ENCODE measurements around the gene SELENOK.
"Not testable (repeated sequence)": the region's sequence is repeated elsewhere in the genome, so short reads cannot be mapped to it uniquely, and the experiment has no call there.

SELENOK gene

DNA sequence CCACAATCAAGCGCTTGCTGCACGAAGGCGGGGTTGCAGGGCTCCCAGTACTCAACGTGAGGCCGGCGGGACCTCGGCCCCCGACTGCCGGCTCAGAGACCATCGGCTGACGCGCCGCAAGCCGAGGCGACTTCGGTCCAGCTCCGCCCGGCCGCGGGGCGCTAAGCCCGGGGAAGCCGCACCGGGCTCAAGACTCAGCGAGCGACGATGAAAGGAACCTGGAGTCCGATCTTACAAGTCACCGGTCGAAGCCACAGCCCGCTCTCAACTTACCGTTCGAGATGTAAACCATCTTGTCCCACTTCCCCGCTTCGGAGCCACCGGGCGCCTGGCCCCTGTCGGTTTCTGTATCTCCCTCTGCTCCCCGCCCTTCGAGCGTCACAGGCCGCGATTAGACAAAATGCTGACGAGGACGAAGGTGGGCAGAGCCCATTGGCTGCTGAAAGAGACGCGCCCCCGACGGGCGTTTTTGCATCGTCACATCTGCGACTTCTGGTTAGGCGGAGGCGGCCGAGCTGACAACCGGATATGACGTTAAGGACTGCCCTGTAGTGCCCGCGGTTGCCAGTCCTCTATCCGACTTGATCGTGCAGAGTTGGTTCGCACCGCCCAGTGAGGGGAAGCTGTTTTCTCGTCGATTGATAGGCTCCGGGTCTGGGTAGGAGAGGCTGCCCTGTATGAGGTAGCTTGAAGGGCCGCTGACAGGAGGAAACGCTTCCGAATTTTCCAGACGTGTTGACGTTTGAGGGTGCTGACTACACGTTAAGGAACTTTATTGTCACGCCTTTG is at the start of gene SELENOK:
Gene SELENOK (minus strand): TSS at position 363 of the 789 bp plus-strand sequence.
- DNase-seq (ENCODE audit: low read depth in 2 of 2) = peak; percentile 91 to 94

DNA sequence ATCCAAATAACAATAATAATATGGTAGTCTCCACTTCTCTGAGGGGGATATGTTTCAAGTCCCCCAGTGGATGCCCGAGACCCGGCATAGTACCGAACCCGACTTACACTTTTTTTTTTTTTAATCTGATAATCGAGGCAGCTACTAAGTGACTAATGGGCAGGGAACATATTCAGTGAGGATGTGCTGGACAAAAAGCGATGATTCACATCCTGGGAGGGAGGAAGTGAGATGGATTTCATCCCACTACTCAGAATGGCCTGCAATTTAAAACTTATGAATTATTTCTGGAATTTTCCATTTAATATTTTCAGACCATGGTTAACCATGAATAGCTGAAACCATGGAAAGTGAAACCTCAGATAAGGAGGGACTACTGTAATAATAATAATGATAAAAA is 49.5 kb upstream of the SELENOK start:
- no peak for DNase-seq (ENCODE audit: low read depth in 2 of 2)

DNA sequence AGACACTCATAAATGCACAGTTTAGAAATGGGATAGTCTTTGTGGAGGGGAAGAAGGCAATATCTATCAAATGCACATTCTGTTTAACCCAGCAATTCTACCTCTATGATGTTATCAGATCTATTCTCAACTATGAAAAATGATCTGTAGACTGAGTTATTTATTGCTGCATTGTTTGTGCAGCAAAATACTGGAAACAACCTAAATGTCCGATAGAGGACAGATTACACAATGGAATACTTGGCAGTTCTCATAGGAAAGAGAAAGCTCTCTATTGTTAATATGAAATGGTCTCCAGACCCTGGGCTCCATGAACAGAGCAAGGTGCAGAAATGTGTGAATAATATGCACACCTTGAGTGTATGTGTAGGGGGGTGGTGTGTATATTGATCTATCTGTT is 49.0 kb upstream of the SELENOK start:
- no peak for DNase-seq (ENCODE audit: low read depth in 2 of 2)

DNA sequence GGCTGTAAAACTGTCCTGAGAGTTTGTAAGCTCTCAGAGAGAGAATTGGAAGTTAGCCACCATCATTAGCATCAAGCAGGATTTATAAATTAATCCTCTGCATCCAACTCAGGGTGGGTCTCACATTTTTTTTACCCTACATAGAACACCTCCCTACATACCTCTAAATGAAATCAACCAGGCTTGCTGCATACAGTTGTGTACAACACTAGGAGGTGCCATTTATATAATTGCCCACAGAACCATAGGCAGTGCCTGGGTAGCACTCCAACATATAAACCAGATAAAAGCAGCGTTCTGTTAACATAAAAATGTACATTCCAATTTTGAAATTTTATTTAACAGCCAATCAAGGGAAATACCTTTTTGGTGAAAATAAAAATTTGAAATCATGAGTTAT is 48.2 kb upstream of the SELENOK start:
- no peak for DNase-seq (ENCODE audit: low read depth in 2 of 2)

DNA sequence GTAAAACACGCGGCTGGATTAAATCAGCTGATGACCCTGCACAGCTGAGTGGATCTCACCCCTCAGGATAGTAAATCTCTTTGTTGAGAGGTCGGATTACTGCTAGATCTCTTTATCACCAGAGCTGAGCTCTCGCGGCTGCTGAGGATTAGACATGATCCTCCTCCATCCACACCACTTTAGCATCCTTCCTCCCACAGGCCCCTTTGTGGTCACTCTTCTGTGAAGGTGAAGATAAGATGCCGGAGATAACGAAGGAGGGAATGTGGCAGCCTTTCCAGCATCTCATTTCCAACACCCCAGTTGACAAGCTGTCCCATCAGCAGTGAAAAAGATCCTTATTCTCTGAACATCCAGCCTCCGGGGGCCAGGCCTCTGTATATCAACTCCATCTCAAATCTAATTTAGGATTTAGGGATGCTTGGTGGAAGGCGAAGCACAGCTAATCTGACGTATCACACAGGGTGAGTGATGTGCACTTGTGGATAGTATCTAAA is 47.5 kb upstream of the SELENOK start:
- no peak for DNase-seq (ENCODE audit: low read depth in 2 of 2)

DNA sequence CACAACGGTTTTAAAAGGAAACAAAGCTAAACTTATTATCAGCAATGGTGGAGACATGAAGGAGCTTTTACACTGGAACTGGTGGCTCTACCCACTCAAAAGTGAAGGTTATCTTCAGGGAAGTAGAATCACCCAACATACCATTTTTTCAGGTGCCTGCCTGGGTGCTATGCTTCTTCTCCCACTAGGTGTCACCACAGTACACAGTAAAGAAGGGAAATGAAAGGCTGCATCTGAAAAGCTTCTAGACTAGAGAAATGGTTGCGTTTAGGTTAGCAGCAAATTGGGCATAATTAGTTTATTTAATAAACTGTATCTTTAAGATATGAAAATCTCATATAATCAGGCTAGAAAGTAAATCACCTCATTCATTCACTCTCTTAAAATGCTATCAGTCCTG is 47.0 kb upstream of the SELENOK start:
- DNase-seq (ENCODE audit: low read depth in 2 of 2) = no peak

DNA sequence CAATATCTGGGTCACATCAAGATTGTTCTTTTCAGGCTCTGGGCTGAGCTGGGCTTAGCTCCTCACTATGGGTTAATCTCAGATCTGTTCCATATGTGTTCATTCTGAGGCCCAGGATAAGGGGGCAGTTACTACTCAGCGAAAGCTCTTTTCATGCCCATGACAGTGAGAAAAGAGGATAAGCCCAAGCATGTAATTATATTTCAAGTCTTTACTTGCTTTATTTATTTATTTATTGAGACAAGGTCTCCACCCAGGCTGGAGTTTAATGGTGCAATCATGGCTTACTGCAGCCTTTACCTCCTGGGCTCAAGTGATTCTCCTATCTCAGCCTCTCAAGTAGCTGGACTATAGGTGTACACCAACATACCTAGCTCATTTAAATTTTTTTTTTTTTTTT is 44.7 kb upstream of the SELENOK start:
- no peak for DNase-seq (ENCODE audit: low read depth in 2 of 2)

DNA sequence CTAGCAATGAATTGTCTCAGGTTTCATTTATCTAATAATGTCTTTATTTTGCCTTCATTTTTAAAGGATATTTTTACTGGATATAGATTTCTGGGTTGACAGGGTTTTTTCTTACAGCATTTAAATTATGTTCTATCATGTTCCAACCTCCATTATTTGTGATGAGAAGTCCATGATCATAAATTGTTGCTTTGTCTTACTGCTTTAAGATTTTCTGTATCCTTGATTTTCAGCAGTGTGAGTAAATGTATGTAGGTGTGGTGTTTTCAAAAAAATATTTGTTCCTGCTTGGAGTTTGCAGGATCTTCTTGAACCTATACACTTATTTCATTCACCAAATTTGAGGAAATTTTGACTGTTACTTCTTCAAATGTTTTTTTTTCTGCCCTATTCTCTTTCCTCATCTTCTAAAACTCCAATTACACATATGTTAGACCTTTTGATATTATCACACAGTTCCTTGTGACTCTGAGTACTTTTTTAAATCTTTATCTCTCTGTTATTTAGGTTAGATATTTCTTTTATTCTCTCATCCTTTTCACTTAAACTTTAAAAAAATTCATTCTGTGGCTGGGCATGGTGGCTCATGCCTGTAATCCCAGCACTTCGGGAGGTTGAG is 43.7 kb upstream of the SELENOK start:
- DNase-seq (ENCODE audit: low read depth in 2 of 2) = no peak

DNA sequence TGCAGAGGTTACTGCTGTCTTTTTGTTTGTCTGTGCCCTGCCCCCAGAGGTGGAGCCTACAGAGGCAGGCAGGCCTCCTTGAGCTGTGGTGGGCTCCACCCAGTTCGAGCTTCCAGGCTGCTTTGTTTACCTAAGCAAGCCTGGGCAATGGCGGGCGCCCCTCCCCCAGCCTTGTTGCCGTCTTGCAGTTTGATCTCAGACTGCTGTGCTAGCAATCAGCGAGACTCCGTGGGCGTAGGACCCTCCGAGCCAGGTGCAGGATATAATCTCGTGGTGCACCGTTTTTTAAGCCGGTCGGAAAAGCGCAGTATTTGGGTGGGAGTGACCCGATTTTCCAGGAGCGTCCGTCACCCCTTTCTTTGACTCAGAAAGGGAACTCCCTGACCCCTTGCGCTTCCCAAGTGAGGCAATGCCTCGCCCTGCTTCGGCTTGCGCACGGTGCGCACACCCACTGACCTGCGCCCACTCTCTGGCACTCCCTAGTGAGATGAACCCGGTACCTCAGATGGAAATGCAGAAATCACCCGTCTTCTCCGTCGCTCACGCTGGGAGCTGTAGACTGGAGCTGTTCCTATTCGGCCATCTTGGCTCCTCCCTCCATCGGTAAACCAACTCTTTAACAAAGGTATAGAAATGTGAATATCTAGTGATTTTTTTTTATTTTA is 35.7 kb upstream of the SELENOK start:
- not testable (repeated sequence) for DNase-seq (ENCODE audit: low read depth in 2 of 2)

DNA sequence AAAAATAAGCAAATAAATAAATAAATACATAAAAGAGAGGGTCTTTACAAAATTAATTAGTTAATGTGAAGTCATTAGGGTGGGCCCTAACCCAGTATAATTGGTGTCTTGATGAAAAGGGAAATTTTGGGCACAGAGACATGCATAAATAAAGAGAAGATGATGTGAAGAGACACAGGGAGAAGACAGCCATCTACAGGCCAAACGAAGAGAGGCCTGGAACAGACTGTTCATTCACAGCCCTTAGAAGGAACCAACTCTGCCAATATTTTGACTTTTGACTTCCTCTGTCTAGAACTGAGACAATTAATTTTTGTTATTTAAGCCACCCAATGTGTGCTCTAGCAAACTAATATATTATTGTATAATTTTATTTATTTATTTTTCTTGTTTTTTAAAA is 29.6 kb upstream of the SELENOK start:
- DNase-seq (ENCODE audit: low read depth in 2 of 2) = no peak

DNA sequence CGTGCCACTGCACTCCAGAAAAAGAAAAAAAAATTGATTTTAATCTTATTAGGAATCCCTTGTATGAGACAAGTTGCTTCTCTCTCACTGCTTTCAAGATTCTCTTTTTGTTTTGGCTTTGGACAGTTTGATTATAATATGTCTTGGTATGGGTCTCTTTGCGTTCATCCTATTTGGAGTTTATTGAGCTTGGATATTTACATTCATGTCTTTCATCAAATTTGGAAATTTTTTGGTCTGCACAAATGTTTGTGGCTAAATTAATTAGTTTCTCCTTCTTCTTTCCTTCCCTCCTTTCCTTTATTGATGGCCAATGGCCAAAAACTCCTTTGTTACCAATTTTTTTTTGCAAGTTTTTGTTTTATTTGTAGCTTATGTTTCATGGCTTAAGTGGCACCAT is 28.1 kb upstream of the SELENOK start:
- no peak for DNase-seq (ENCODE audit: low read depth in 2 of 2)

DNA sequence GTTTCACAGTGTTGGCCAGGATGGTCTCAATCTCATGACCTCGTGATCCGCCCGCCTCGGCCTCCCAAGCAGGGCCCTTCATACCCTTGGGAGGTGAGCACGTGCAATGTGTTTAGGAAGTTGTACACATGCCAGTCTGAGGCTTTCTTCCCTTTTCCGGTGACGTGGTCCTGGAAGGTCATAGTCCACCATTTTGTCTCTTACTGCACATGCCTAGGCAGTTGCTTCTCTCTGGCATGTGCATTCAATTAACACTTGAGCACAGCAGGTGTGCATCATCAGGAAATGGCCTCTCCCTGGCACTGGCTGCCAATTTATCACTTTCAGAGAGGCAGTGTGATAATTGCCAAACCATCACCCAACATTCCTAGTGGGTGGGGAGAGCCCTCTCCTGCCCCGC is 21.7 kb upstream of the SELENOK start:
- no peak for DNase-seq (ENCODE audit: low read depth in 2 of 2)

DNA sequence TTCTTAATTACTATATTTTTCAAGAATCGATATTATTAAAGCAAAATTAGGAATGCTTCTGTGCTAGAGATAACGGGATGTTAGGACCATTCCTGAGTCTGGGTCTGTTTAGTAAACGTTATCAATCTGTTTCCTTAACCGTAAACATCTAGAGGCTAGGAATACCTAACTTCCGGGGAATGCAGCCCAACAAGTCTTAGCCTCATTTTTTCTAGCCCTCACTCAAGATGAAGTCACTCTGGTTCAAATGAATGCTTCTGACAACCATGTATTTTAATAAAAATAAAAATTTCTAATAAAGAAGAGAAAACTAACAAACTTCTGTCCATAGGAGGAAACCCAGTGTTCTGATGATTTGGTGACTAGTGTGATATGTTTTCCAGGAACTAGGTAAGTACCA is 11.1 kb upstream of the SELENOK start:
- no peak for DNase-seq (ENCODE audit: low read depth in 2 of 2)

DNA sequence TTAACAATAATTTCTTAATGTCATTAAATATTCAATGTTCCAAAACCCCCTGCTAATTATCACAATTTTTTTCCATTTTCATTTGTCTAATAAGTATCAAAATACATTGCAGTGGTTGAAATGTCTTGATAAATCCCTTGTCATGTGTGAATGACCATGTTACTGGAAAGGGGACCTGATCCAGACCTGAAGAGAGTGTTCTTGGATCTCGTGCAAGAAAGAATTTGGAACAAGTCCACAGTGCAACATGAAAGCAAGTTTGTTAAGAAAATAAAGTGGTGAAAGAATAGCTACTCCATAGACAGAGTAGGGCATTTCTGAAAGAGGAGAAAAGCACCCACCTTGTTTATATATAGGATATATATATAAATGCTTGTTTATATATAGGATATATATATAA is 10.4 kb upstream of the SELENOK start:
- DNase-seq (ENCODE audit: low read depth in 2 of 2) = no peak

DNA sequence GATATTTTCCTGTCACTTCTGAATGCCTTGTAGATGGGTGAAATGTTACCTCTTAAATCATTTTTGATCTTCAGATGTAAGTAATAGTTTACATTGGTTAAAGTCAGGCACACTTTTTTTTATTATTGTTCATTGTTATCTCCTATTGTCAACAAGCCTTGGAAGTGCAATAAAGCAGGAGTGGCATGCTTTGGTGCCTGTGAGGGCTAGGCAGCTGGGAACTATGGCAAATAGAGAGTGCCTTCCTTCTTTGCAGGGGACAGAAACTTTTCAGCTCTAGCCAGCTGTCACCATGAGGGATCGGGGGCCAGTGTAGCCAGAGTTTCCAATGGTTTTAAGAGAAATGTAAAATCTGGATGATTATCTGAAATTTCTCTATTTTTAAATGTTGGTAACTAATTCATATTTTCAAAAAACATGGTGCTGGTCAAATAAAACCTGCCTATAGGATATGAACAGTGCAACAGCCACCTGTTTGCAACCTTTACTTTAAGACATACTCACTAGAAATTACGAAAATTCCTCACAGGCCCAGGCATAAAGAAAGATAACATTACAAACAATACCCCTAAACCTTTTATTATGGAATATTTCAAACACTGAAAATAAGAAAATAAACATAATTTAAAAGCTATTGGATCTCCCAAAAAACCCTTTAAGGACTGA is 9.1 kb upstream of the SELENOK start:
- DNase-seq (ENCODE audit: low read depth in 2 of 2) = no peak

DNA sequence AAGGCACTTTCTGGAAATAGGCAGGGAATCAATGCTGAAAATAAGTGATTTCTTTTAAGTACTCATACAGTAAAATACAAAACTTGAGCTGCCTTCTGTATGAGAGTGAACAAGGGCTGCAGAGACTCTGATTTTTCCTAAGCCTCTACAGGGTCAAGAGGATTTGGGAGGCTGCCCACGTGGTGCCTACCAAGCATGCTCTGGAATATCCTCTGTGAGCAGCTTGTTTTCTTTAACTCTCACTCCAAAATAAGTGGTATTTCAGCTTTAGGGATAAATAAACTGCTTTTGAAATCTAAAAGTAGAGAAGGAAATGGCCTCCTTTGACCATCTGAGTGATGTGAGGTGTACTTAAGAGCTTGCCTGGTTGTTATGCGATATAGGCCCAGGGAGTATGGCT is 8.1 kb upstream of the SELENOK start:
- no peak for DNase-seq (ENCODE audit: low read depth in 2 of 2)

DNA sequence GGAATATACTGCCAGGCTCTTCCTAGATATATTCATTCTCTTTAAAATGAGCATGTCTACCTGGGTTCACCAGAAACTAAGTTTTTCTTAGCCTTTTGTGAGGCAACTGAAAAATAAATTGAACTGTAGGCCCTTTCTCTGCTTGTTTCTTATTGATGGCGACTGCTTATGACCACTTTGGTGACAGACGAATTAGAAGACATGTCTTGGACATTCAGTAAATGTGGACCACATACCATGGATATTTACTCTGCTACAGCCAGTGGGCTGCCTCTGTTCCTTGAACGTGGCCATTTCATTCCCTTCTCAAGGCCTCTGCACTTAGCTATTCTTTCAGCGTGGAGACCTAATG is 603 bp upstream of the SELENOK start:
- no peak for DNase-seq (ENCODE audit: low read depth in 2 of 2)

DNA sequence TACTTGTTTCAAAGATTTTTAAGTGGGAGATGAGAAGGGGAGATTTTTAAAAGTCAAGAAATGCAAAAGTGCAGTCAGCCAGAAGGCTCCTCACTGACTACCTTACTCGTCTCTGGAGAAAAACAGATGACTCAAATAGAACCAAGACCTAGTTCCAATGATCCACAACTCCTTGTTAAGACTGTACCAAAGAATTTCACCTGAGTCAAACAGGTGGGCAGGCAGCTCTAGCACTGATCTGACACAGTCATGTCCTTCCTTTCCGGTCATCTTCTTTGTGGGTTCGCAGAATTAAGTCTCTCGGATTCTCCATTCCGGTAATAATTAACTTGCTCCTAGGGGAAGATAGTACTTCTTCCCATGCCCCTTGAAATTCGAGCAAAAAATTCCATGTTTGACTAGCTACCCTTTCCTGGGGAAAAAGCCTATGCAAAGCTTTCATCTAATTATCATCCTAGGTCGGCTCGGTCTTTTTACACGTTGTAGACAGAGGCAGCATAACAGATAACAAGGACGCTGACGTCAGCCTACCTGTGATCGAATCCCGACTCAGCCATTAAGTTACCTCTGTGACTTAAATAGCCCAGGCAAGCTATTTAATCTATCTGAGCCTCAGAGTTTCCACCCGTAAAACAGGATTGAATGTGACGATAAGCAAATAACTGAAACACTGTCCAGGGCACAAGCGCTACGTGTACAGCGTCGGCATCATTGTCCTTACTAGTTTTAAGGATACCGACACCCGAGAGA is 758 bp downstream of the SELENOK start:
- DNase-seq (ENCODE audit: low read depth in 2 of 2) = peak; percentile 10 to 17

DNA sequence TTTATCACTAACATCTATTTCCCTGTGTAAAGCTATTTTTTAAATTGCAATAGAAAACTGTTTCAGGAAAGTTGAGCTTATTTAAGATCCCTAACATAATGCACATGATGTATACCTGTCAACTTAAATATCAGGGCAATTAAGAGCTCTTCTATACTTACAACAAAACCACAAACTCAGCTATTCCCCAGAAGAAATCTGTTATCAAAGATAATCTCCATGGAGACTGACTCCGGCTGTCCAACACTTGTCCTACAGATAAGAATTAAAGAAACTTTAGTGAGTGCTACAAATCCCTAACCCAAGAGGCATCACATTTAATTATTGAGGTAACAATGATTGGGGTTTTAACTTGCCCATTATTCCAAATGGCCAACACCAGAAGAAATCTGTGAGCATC is 3.4 kb downstream of the SELENOK start:
- DNase-seq (ENCODE audit: low read depth in 2 of 2) = no peak

DNA sequence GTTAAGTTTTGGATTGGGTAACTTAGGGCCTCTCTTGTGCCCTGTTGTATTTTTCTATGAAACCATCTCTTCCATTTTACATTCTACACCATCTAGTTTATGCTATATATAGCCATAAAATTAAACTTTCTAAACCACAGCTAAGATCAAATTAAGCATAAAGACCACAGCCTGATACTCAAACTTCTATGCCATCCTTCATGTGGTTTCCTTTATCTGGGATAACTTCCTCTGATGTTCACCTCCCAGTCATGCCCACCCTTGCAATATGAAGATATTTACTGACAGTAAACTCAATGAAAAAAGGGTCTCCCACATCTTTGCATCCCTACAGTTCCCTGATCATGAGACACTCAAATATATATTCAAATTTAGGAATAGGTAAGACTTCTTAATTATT is 4.2 kb downstream of the SELENOK start:
- no peak for DNase-seq (ENCODE audit: low read depth in 2 of 2)

DNA sequence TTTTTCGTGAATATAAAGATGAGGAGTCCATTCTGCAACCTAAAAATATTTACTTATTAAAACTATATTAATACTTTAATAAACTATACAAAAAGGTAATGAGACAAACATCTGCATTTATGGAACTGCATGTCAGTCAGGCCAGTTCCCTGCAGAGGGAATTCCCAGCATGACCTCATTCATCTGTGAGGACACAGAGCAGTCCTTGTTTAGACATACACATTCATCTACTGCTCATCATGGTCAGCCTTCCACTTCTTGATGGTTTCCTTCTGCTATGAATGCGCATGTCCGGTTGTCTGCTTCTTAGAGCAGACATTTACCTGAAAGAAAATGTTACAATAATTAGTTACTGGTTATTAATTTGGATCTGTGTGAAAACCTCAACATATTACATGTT is 6.4 kb downstream of the SELENOK start:
- DNase-seq (ENCODE audit: low read depth in 2 of 2) = no peak

DNA sequence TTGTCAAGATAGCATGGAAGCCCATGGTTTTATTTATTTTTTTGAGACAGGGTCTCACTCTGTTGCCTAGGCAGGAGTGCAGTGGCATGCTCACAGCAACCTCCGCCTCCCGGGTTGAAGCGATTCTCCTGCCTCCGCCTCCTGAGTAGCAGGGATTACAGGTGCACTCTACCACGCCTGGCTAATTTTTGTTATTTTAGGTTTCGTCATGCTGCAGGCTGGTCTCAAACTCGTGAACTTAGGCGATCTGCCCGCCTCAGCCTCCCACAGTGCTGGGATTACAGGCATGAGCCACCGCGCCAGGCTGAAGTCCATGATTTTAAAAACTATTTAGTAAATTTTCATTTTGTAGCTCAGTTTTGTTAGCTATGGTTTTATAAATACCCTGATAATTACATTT is 7.0 kb downstream of the SELENOK start:
- DNase-seq (ENCODE audit: low read depth in 2 of 2) = no peak

Measured in stimulated activated CD4-positive, alpha-beta T cell treated with anti-CD3 and anti-CD28 coated beads, Interleukin-4, amount 100 ng/mL, for 48 hours (primary cell).